HepG2 (cell line): Measurements from ENCODE around the gene SNAPC4. TPM values are rescaled to one million over a fixed set of nuclear protein-coding genes. Genes with fewer than 3 reads are reported as not detected.

Source experiments
- FOXM1 ChIP-seq: sonication (generic); formaldehyde crosslinking; IDR thresholded peaks from 2 replicates; pipeline ENCODE4 v1.5.0; 2020; ENCODE audit warnings: missing genetic modification reagents
- HES4 ChIP-seq: sonication (generic); formaldehyde crosslinking; IDR thresholded peaks from 2 replicates; pipeline ENCODE4 v1.9.0; 2021; ENCODE audit warnings: mild to moderate bottlenecking, missing genetic modification reagents, borderline replicate concordance
- HNRNPUL1 ChIP-seq: fragments of 200-400 bp; formaldehyde crosslinking; IDR thresholded peaks from 2 replicates; pipeline ENCODE4 v1.6.1; 2017; ENCODE audit warnings: low read depth, mild to moderate bottlenecking, low read length, moderate library complexity
- KDM5A ChIP-seq: fragments of 200-600 bp; sonication (generic); IDR thresholded peaks from 2 replicates; pipeline ENCODE4 v1.7.0; 2018; ENCODE audit warnings: antibody characterized with exemption, mild to moderate bottlenecking, low read length, borderline replicate concordance
- MATR3 ChIP-seq: sonication (generic); formaldehyde crosslinking; IDR thresholded peaks from 2 replicates; pipeline ENCODE4 v1.4.0; 2020; ENCODE audit warnings: missing genetic modification reagents
- MIER2 ChIP-seq: IDR thresholded peaks from 2 replicates; pipeline ENCODE4 v1.6.1; 2016; ENCODE audit warnings: missing biosample characterization, missing genetic modification reagents
- MTA3 ChIP-seq: sonication (generic); formaldehyde crosslinking; IDR thresholded peaks from 2 replicates; pipeline ENCODE4 v1.4.0; 2020; ENCODE audit warnings: missing genetic modification reagents
- NR2C2 ChIP-seq: sonication (generic); formaldehyde crosslinking; IDR thresholded peaks from 2 replicates; pipeline ENCODE4 v1.4.0; 2020; ENCODE audit warnings: missing genetic modification reagents, mild to moderate bottlenecking, moderate library complexity, borderline replicate concordance
- ZC3H4 ChIP-seq: sonication (generic); formaldehyde crosslinking; IDR thresholded peaks from 2 replicates; pipeline ENCODE4 v1.4.0; 2020; ENCODE audit warnings: missing genetic modification reagents, borderline replicate concordance
- ZFP62 ChIP-seq: sonication (generic); formaldehyde crosslinking; IDR thresholded peaks from 2 replicates; pipeline ENCODE4 v1.4.0; 2020; ENCODE audit warnings: missing genetic modification reagents
- ZMYM4 ChIP-seq: sonication (generic); formaldehyde crosslinking; IDR thresholded peaks from 2 replicates; pipeline ENCODE4 v1.8.1; 2023; ENCODE audit warnings: mild to moderate bottlenecking, missing genetic modification reagents
- ZNF12 ChIP-seq: sonication (generic); formaldehyde crosslinking; IDR thresholded peaks from 2 replicates; pipeline ENCODE4 v1.5.0; 2020; ENCODE audit warnings: missing genetic modification reagents
- ZNF124 ChIP-seq: sonication (generic); formaldehyde crosslinking; IDR thresholded peaks from 2 replicates; pipeline ENCODE4 v1.4.0; 2020; ENCODE audit warnings: missing genetic modification reagents
- ZNF225 ChIP-seq: sonication (generic); formaldehyde crosslinking; IDR thresholded peaks from 2 replicates; pipeline ENCODE4 v1.4.0; 2020; ENCODE audit warnings: mild to moderate bottlenecking, missing genetic modification reagents
- ZNF282 ChIP-seq: fragments of 450-650 bp; IDR thresholded peaks from 2 replicates; pipeline ENCODE4 v1.6.1; 2018; ENCODE audit not compliant: partially characterized antibody
- ZNF724P ChIP-seq: sonication (generic); formaldehyde crosslinking; IDR thresholded peaks from 2 replicates; pipeline ENCODE4 v1.8.0; 2022; ENCODE audit warnings: missing genetic modification reagents, borderline replicate concordance
- ZNF75D ChIP-seq: sonication (generic); formaldehyde crosslinking; IDR thresholded peaks from 2 replicates; pipeline ENCODE4 v1.8.1; 2023; ENCODE audit warnings: missing genetic modification reagents, mild to moderate bottlenecking, borderline replicate concordance
- ZNF766 ChIP-seq: sonication (generic); formaldehyde crosslinking; IDR thresholded peaks from 2 replicates; pipeline ENCODE4 v1.5.0; 2020; ENCODE audit warnings: missing genetic modification reagents, borderline replicate concordance
- polyA plus RNA-seq, 8 experiments: library from polyadenylated mRNA; depleted of rRNA in 3 of 8; stranded (reverse) in 7 of 8; unstranded in 1 of 8; fragments of >200 nt; fragmentation: Illumina TruSeq in 4 of 8; extraction: Trizol in 4 of 8; gene quantifications; 2 replicates each; pipeline versions ENCODE4 v1.2.1 to v1.2.3, GENCODE V29; 2011 to 2016; ENCODE audit warnings: low read depth in 4 of 8, missing spikeins in 1 of 8, mixed read lengths in 1 of 8; ENCODE audit not compliant: insufficient read depth in 1 of 8
- total RNA-seq, 5 experiments: library from RNA; depleted of rRNA; stranded (reverse); fragments of >200 nt; fragmentation: Illumina TruSeq; extraction: Trizol; gene quantifications; 2 replicates each; pipeline ENCODE4 v1.2.3, GENCODE V29; 2016; ENCODE audit warnings: low read depth in 1 of 5
- TF ChIP-seq, protein P1 (sequence below): sonication (generic); formaldehyde crosslinking; IDR thresholded peaks from 2 replicates; pipeline ENCODE4 v1.8.0; 2022; ENCODE audit warnings: mild to moderate bottlenecking, missing genetic modification reagents, moderate library complexity
- TF ChIP-seq, protein P2 (sequence below): sonication (generic); formaldehyde crosslinking; IDR thresholded peaks from 2 replicates; pipeline ENCODE4 v1.9.0; 2022; ENCODE audit warnings: low read depth, missing genetic modification reagents
- TF ChIP-seq, protein P3 (sequence below): sonication (generic); formaldehyde crosslinking; conservative IDR thresholded peaks from 2 replicates; pipeline ENCODE4 v1.8.0; 2022; ENCODE audit warnings: mild to moderate bottlenecking, moderate library complexity, missing genetic modification reagents
- TF ChIP-seq, protein P4 (sequence below): sonication (generic); formaldehyde crosslinking; IDR thresholded peaks from 2 replicates; pipeline ENCODE4 v1.8.0; 2023; ENCODE audit warnings: mild to moderate bottlenecking, missing genetic modification reagents
- TF ChIP-seq, protein P5 (sequence below): sonication (generic); formaldehyde crosslinking; IDR thresholded peaks from 2 replicates; pipeline ENCODE4 v1.8.1; 2023; ENCODE audit warnings: missing genetic modification reagents, mild to moderate bottlenecking, borderline replicate concordance

SNAPC4 gene
- total and polyA plus RNA-seq, 2 of the 13 experiments (the other 11 are each of a cell fraction or from before 2014, with no cell fraction given), result 2.0 to 6.0 TPM

DNA sequence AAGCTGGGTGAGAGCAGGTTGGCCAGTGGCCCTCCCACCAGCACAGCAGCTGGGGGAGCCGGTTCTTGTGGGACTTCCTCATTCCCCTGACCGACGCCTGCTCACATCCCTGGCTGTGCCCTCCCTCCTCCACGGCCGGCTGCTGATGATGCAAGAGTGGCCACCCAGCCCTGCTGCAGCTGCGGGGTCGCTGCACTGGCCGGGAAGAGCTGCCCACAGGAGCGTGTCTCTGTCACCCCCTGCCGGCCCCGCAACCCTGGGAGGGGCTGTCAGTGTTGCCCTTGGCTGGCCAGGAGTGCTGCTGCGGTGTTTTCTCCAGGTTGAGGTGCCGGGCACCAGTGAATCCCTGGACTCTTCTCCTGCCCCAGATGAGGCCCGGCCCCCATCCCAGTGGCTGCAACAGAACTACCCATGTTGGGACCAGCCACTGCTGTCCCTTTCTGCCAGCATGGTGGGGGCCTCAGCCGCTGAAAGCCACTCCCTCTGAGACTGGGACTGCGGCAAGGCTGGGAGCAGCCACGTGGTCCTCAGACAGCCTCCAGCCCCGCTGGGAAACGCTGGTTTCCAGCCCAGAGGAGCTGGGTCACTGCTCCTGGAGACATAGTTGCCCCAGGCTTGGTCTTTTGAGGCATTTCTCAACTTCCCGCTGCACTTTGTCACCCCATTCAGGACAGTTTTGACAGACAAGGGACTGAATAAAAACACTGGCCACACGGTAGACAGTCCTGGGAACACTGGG is 27.2 kb downstream of the SNAPC4 start (continued):
- TF ChIP-seq HES4 (no peak), MTA3 (CRISPR knock-in tag) (no peak), ZNF124 (CRISPR knock-in tag) (no peak; the same call in none of the 2 replicates), HNRNPUL1 (no peak), ZFP62 (CRISPR knock-in tag) (no peak), ZNF75D (no peak), FOXM1 (CRISPR knock-in tag) (no peak), ZNF282 (no peak), KDM5A (no peak), MATR3 (CRISPR knock-in tag) (no peak), ZNF766 (no peak), NR2C2 (CRISPR knock-in tag) (peak; percentile 55), ZNF724P (no peak; the same call in 1 of the 2 replicates), ZNF12 (CRISPR knock-in tag) (peak; percentile 70; the same call in 1 of the 2 replicates), ZMYM4 (CRISPR knock-in tag) (no peak), ZC3H4 (CRISPR knock-in tag) (no peak), ZNF225 (CRISPR knock-in tag) (no peak; the same call in 1 of the 2 replicates), MIER2 (no peak)
- TF ChIP-seq, protein P1, sequence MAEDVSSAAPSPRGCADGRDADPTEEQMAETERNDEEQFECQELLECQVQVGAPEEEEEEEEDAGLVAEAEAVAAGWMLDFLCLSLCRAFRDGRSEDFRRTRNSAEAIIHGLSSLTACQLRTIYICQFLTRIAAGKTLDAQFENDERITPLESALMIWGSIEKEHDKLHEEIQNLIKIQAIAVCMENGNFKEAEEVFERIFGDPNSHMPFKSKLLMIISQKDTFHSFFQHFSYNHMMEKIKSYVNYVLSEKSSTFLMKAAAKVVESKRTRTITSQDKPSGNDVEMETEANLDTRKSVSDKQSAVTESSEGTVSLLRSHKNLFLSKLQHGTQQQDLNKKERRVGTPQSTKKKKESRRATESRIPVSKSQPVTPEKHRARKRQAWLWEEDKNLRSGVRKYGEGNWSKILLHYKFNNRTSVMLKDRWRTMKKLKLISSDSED (CRISPR knock-in tag), result no peak
- TF ChIP-seq, protein P2, sequence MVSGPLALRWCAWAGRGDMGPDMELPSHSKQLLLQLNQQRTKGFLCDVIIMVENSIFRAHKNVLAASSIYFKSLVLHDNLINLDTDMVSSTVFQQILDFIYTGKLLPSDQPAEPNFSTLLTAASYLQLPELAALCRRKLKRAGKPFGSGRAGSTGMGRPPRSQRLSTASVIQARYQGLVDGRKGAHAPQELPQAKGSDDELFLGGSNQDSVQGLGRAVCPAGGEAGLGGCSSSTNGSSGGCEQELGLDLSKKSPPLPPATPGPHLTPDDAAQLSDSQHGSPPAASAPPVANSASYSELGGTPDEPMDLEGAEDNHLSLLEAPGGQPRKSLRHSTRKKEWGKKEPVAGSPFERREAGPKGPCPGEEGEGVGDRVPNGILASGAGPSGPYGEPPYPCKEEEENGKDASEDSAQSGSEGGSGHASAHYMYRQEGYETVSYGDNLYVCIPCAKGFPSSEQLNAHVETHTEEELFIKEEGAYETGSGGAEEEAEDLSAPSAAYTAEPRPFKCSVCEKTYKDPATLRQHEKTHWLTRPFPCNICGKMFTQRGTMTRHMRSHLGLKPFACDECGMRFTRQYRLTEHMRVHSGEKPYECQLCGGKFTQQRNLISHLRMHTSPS, result 0 out of 2 replicates have a peak, but pooled peaks have one; percentile 40
- TF ChIP-seq, protein P3, sequence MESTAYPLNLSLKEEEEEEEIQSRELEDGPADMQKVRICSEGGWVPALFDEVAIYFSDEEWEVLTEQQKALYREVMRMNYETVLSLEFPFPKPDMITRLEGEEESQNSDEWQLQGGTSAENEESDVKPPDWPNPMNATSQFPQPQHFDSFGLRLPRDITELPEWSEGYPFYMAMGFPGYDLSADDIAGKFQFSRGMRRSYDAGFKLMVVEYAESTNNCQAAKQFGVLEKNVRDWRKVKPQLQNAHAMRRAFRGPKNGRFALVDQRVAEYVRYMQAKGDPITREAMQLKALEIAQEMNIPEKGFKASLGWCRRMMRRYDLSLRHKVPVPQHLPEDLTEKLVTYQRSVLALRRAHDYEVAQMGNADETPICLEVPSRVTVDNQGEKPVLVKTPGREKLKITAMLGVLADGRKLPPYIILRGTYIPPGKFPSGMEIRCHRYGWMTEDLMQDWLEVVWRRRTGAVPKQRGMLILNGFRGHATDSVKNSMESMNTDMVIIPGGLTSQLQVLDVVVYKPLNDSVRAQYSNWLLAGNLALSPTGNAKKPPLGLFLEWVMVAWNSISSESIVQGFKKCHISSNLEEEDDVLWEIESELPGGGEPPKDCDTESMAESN (CRISPR knock-in tag), result peak; percentile 35
- TF ChIP-seq, protein P4, sequence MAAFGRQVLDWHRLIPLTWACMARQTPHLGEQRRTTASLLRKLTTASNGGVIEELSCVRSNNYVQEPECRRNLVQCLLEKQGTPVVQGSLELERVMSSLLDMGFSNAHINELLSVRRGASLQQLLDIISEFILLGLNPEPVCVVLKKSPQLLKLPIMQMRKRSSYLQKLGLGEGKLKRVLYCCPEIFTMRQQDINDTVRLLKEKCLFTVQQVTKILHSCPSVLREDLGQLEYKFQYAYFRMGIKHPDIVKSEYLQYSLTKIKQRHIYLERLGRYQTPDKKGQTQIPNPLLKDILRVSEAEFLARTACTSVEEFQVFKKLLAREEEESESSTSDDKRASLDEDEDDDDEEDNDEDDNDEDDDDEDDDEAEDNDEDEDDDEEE, result no peak
- TF ChIP-seq, protein P5, sequence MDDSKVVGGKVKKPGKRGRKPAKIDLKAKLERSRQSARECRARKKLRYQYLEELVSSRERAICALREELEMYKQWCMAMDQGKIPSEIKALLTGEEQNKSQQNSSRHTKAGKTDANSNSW, result no peak
